ENCODE results near the gene BCKDHA.

BCKDHA gene

GRCh38 chr19:41420101-41420880 lies 22.7 kb downstream of the BCKDHA start:
- H3K27me3 ChIP-seq (ENCODE audit: insufficient read depth, low read length): no peaks in the 10 kb centered on the region
- H2AFZ ChIP-seq (ENCODE audit: low read length): no peak overlapping the region
- no peaks in the 10 kb centered on the region for H3F3A ChIP-seq (ENCODE audit: insufficient read depth, low read length)
- H3K9me3 ChIP-seq (ENCODE audit: low read length): no peaks in the 10 kb centered on the region
- H3K79me2 ChIP-seq (ENCODE audit: insufficient read depth, low read length): no peaks in the 10 kb centered on the region
- H3K4me1 ChIP-seq (ENCODE audit: insufficient read depth, low read length, severe bottlenecking): no peaks in the 10 kb centered on the region
- TF ChIP-seq EZH2 (IDR thresholded peaks at IDR 0.05; ENCODE audit: borderline replicate concordance, low read length): no peak
- TF ChIP-seq, protein P1, sequence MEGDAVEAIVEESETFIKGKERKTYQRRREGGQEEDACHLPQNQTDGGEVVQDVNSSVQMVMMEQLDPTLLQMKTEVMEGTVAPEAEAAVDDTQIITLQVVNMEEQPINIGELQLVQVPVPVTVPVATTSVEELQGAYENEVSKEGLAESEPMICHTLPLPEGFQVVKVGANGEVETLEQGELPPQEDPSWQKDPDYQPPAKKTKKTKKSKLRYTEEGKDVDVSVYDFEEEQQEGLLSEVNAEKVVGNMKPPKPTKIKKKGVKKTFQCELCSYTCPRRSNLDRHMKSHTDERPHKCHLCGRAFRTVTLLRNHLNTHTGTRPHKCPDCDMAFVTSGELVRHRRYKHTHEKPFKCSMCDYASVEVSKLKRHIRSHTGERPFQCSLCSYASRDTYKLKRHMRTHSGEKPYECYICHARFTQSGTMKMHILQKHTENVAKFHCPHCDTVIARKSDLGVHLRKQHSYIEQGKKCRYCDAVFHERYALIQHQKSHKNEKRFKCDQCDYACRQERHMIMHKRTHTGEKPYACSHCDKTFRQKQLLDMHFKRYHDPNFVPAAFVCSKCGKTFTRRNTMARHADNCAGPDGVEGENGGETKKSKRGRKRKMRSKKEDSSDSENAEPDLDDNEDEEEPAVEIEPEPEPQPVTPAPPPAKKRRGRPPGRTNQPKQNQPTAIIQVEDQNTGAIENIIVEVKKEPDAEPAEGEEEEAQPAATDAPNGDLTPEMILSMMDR (IDR thresholded peaks at IDR 0.05; ENCODE audit: low read length): no peak
- H3K9ac ChIP-seq (ENCODE audit: low read length): no peak overlapping the region
- peaks cover 53% of the 10 kb centered on the region for H3K36me3 ChIP-seq (ENCODE audit: insufficient read depth, low read length)
- no peak overlapping the region for H3K4me3 ChIP-seq (ENCODE audit: low read depth, low read length, poor library complexity, severe bottlenecking)
- H3K9me2 ChIP-seq (ENCODE audit: low read depth, low read length): no peaks in the 10 kb centered on the region
- H3K27ac ChIP-seq (ENCODE audit: low read depth, low read length, poor library complexity, severe bottlenecking): no peak overlapping the region
- H3K4me2 ChIP-seq (ENCODE audit: low read length): no peak overlapping the region
- no peaks in the 10 kb centered on the region for H4K20me1 ChIP-seq (ENCODE audit: insufficient read depth, low read length)

- Histone ChIP-seq H3K36me3 (ENCODE audit: insufficient read depth, low read length) (peaks cover 61% of the 10 kb centered on the region), H3K79me2 (ENCODE audit: insufficient read depth, low read length) (no peaks in the 10 kb centered on the region), H2AFZ (ENCODE audit: low read length) (no peak overlapping the region), H4K20me1 (ENCODE audit: insufficient read depth, low read length) (no peaks in the 10 kb centered on the region), H3K4me1 (ENCODE audit: insufficient read depth, low read length, severe bottlenecking) (no peaks in the 10 kb centered on the region), H3K9ac (ENCODE audit: low read length) (no peak overlapping the region), H3K9me2 (ENCODE audit: low read depth, low read length) (no peaks in the 10 kb centered on the region), H3K4me2 (ENCODE audit: low read length) (no peak overlapping the region), H3K9me3 (ENCODE audit: low read length) (no peaks in the 10 kb centered on the region), H3K27me3 (ENCODE audit: insufficient read depth, low read length) (no peaks in the 10 kb centered on the region), H3K4me3 (ENCODE audit: low read depth, low read length, poor library complexity, severe bottlenecking) (no peak overlapping the region), H3K27ac (ENCODE audit: low read depth, low read length, poor library complexity, severe bottlenecking) (no peak overlapping the region), H3F3A (ENCODE audit: insufficient read depth, low read length) (no peaks in the 10 kb centered on the region)
- no peak for TF ChIP-seq EZH2 (IDR thresholded peaks at IDR 0.05; ENCODE audit: borderline replicate concordance, low read length)
- TF ChIP-seq, protein P1 (IDR thresholded peaks at IDR 0.05; ENCODE audit: low read length): no peak
Observed at GRCh38 chr19:41421314-41421713, 23.7 kb downstream of the BCKDHA start.

- Histone ChIP-seq H3K79me2 (ENCODE audit: insufficient read depth, low read length) (no peaks in the 10 kb centered on the region), H2AFZ (ENCODE audit: low read length) (no peak overlapping the region), H3K9ac (ENCODE audit: low read length) (no peak overlapping the region), H3F3A (ENCODE audit: insufficient read depth, low read length) (no peaks in the 10 kb centered on the region), H3K36me3 (ENCODE audit: insufficient read depth, low read length) (peaks cover 64% of the 10 kb centered on the region), H3K9me3 (ENCODE audit: low read length) (no peaks in the 10 kb centered on the region), H3K4me1 (ENCODE audit: insufficient read depth, low read length, severe bottlenecking) (no peaks in the 10 kb centered on the region), H4K20me1 (ENCODE audit: insufficient read depth, low read length) (no peaks in the 10 kb centered on the region), H3K4me3 (ENCODE audit: low read depth, low read length, poor library complexity, severe bottlenecking) (no peak overlapping the region), H3K9me2 (ENCODE audit: low read depth, low read length) (no peaks in the 10 kb centered on the region), H3K4me2 (ENCODE audit: low read length) (no peak overlapping the region), H3K27ac (ENCODE audit: low read depth, low read length, poor library complexity, severe bottlenecking) (no peak overlapping the region), H3K27me3 (ENCODE audit: insufficient read depth, low read length) (no peaks in the 10 kb centered on the region)
- TF ChIP-seq EZH2 (IDR thresholded peaks at IDR 0.05; ENCODE audit: borderline replicate concordance, low read length): no peak
- TF ChIP-seq, protein P1 (IDR thresholded peaks at IDR 0.05; ENCODE audit: low read length): no peak
Observed at GRCh38 chr19:41421973-41422372, 24.4 kb downstream of the BCKDHA start.
